Endometrial microvascular endothelial cells (primary cell): ENCODE results near the gene GPC2. TPM values are rescaled to one million over a fixed set of nuclear protein-coding genes. Genes with fewer than 3 reads are reported as not detected.
"Not testable (repeated sequence)": the region's sequence is repeated elsewhere in the genome, so short reads cannot be mapped to it uniquely, and the experiment has no call there.

Experiments used
- in situ Hi-C: cut with HindIII; loops from 2 replicates; pipeline ENCODE4 v1.10.0; 2017; ENCODE audit warnings: low sequenced_read_pairs, low pct_unique_long_range_greater_than_20kb; ENCODE audit errors: inconsistent ontology term
- total RNA-seq: library from RNA; depleted of rRNA; stranded (reverse); fragments of >200 nt; gene quantifications from one replicate; pipeline ENCODE4 v1.2.3, GENCODE V29; 2015; ENCODE audit errors: inconsistent ontology term

Gene GPC2
- total RNA-seq, 1 donor from 2014 or later: 0.09 TPM

- in situ Hi-C loops: no loop called here
These were observed 20.7 kb downstream of the GPC2 start for GRCh38 chr7:100156331-100157068.

- in situ Hi-C loops: no loop called here
These were observed 21.4 kb downstream of the GPC2 start for GRCh38 chr7:100155553-100156317.

GRCh38 chr7:100154651-100155491 is 22.3 kb downstream of the GPC2 start:
- in situ Hi-C loops: no loop called here

- in situ Hi-C loops: no loop called here
These were observed 23.3 kb downstream of the GPC2 start for GRCh38 chr7:100153708-100154535.

- in situ Hi-C loops: no loop called here
These were observed 24.1 kb downstream of the GPC2 start for GRCh38 chr7:100152937-100153666.

GRCh38 chr7:100152404-100152803 is 24.8 kb downstream of the GPC2 start:
- in situ Hi-C loops: no loop called here

- in situ Hi-C loops: no loop called here
These were observed 28.4 kb downstream of the GPC2 start, which contains the start of gene LAMTOR4 for GRCh38 chr7:100148559-100149328. Gene LAMTOR4, plus strand, starts transcription at chr7:100148918. Its CDS starts 55 bp downstream, at chr7:100148973.

- in situ Hi-C loops: no loop called here
These were observed 29.0 kb downstream of the GPC2 start for GRCh38 chr7:100148225-100148558.

- in situ Hi-C loops: no loop called here
These were observed 29.9 kb downstream of the GPC2 start for GRCh38 chr7:100147278-100147677.

GRCh38 chr7:100146350-100146749 is 30.8 kb downstream of the GPC2 start:
- in situ Hi-C loops: not testable (repeated sequence)

- in situ Hi-C loops: no loop called here
These were observed 34.7 kb downstream of the GPC2 start for GRCh38 chr7:100142461-100142860.

GRCh38 chr7:100141555-100141949 is 35.6 kb downstream of the GPC2 start:
- in situ Hi-C loops: no loop called here

- in situ Hi-C loops: no loop called here
These were observed 39.1 kb downstream of the GPC2 start for GRCh38 chr7:100137851-100138760.

- in situ Hi-C loops: no loop called here
These were observed 44.5 kb downstream of the GPC2 start for GRCh38 chr7:100132697-100133151.

GRCh38 chr7:100132126-100132525 is 45.1 kb downstream of the GPC2 start:
- in situ Hi-C loops: no loop called here
